Epithelial cell of proximal tubule (primary cell): ENCODE measurements around the gene FLOT2. TPM values are rescaled to one million over a fixed set of nuclear protein-coding genes. Genes with fewer than 3 reads are reported as not detected.

Experiments
- DNase-seq: peaks from one replicate; pipeline ENCODE4 v3.0.0-alpha.2; 2011; ENCODE audit warnings: low read depth
- H3K4me3 ChIP-seq: 2 replicates; pipeline ENCODE4 v1.5.1; 2011; ENCODE audit warnings: low read depth, mild to moderate bottlenecking, low read length
- CTCF ChIP-seq: conservative IDR thresholded peaks from 2 replicates; pipeline ENCODE4 v1.5.1; 2012; ENCODE audit warnings: low read depth, mild to moderate bottlenecking, low read length
- total RNA-seq: library from RNA; depleted of rRNA; stranded (reverse); fragments of >200 nt; gene quantifications from 2 replicates; pipeline ENCODE4 v1.2.3, GENCODE V29; 2015

FLOT2 gene
- total RNA-seq, 1 donor from 2014 or later: 92.5 TPM

- peak overlapping the region; percentile 74 for H3K4me3 ChIP-seq
- TF ChIP-seq CTCF: no peak
- no peak for DNase-seq
Observed at GRCh38 chr17:28901866-28902818, 4.6 kb upstream of the FLOT2 start.

- DNase-seq: no peak
- TF ChIP-seq CTCF: no peak
- H3K4me3 ChIP-seq: no peak overlapping the region
Observed at GRCh38 chr17:28900986-28901726, 3.6 kb upstream of the FLOT2 start.

GRCh38 chr17:28899212-28899815, 1.8 kb upstream of the FLOT2 start:
- TF ChIP-seq CTCF: no peak
- no peak overlapping the region for H3K4me3 ChIP-seq
- DNase-seq: no peak

GRCh38 chr17:28898527-28898955, 1.0 kb upstream of the FLOT2 start:
- no peak overlapping the region for H3K4me3 ChIP-seq
- DNase-seq: no peak
- TF ChIP-seq CTCF: no peak

- no peak for DNase-seq
- no peak for TF ChIP-seq CTCF
- H3K4me3 ChIP-seq: peak overlapping the region; percentile 87
Observed at GRCh38 chr17:28897769-28898526, 415 bp upstream of the FLOT2 start.

GRCh38 chr17:28896491-28896883, 1.0 kb downstream of the FLOT2 start:
- no peak for DNase-seq
- no peak for TF ChIP-seq CTCF
- peak overlapping the region; percentile 87 for H3K4me3 ChIP-seq
